GM23338 (cell line): ENCODE data around the gene PIRT. TPM values are rescaled to one million over a fixed set of nuclear protein-coding genes. Genes with fewer than 3 reads are reported as not detected.

ENCODE experiments used
- ATAC-seq: fragments of 200-7000 bp; cut with Tn5 transposase; 3 replicates; pipeline ENCODE4 v1.9.1; 2020
- DNase-seq: peaks from one replicate; pipeline ENCODE4 v3.0.0-alpha.2; 2015; ENCODE audit warnings: low spot score
- H2AFZ ChIP-seq: fragments of 200-600 bp; sonication (generic); 2 replicates; pipeline ENCODE4 v1.8.0; 2016; ENCODE audit warnings: antibody characterized with exemption, mild to moderate bottlenecking, moderate library complexity
- H3F3A ChIP-seq: fragments of 200-600 bp; sonication (generic); replicated peaks from 2 replicates; pipeline ENCODE4 v1.8.0; 2017; ENCODE audit warnings: antibody characterized with exemption, mixed run types, low read depth
- H3K27ac ChIP-seq: fragments of 200-600 bp; sonication (generic); 2 replicates; pipeline ENCODE4 v1.6.1; 2016; ENCODE audit warnings: low read depth
- H3K27me3 ChIP-seq: fragments of 200-600 bp; sonication (generic); 2 replicates; pipeline ENCODE4 v1.8.0; 2016; ENCODE audit warnings: mild to moderate bottlenecking, mixed run types, moderate library complexity; ENCODE audit not compliant: insufficient read depth
- H3K36me3 ChIP-seq: fragments of 200-600 bp; sonication (generic); 2 replicates; pipeline ENCODE4 v1.8.0; 2016; ENCODE audit warnings: mild to moderate bottlenecking; ENCODE audit not compliant: insufficient read depth
- H3K4me1 ChIP-seq: fragments of 200-600 bp; sonication (generic); 2 replicates; pipeline ENCODE4 v1.8.0; 2016; ENCODE audit warnings: mild to moderate bottlenecking, moderate library complexity; ENCODE audit not compliant: insufficient read depth
- H3K4me2 ChIP-seq: fragments of 200-600 bp; sonication (generic); 2 replicates; pipeline ENCODE4 v1.7.1; 2017; ENCODE audit warnings: mixed run types
- H3K4me3 ChIP-seq: fragments of 200-600 bp; sonication (generic); 2 replicates; pipeline ENCODE4 v1.6.1; 2016; ENCODE audit warnings: mixed run types
- H3K79me2 ChIP-seq: fragments of 200-600 bp; sonication (generic); replicated peaks from 2 replicates; pipeline ENCODE4 v1.8.0; 2017; ENCODE audit warnings: mild to moderate bottlenecking; ENCODE audit not compliant: insufficient read depth
- H3K9me2 ChIP-seq: fragments of 200-600 bp; sonication (generic); 2 replicates; pipeline ENCODE4 v1.8.0; 2017; ENCODE audit not compliant: insufficient read depth
- H4K20me1 ChIP-seq: fragments of 200-600 bp; sonication (generic); replicated peaks from 2 replicates; pipeline ENCODE4 v1.8.0; 2017; ENCODE audit warnings: mild to moderate bottlenecking; ENCODE audit not compliant: insufficient read depth
- H3K27ac Mint-ChIP-seq: 2 replicates; pipeline ENCODE4 v1.8.0; 2020; ENCODE audit warnings: inconsistent platforms, mild to moderate bottlenecking, moderate library complexity, mixed read lengths
- H3K27me3 Mint-ChIP-seq: 3 replicates; pipeline ENCODE4 v1.8.0; 2022; ENCODE audit warnings: low read depth, mild to moderate bottlenecking, moderate library complexity, mixed read lengths, inconsistent platforms; ENCODE audit not compliant: insufficient read depth, poor library complexity
- H3K36me3 Mint-ChIP-seq: 3 replicates; pipeline ENCODE4 v1.8.0; 2021; ENCODE audit warnings: low read depth, mild to moderate bottlenecking, inconsistent platforms, moderate library complexity, mixed read lengths
- H3K4me1 Mint-ChIP-seq: 3 replicates; pipeline ENCODE4 v1.8.0; 2020; ENCODE audit warnings: mild to moderate bottlenecking, inconsistent platforms, mixed read lengths
- H3K4me3 Mint-ChIP-seq: 3 replicates; pipeline ENCODE4 v1.8.0; 2021; ENCODE audit warnings: moderate library complexity, mild to moderate bottlenecking, inconsistent platforms, mixed read lengths
- H3K9me3 Mint-ChIP-seq: 3 replicates; pipeline ENCODE4 v1.8.0; 2020; ENCODE audit warnings: moderate library complexity, mild to moderate bottlenecking, inconsistent platforms, mixed read lengths
- CREB1 ChIP-seq: fragments of 250-450 bp; sonication (Bioruptor Pico); IDR thresholded peaks from 2 replicates; pipeline ENCODE4 v1.5.0; 2020; ENCODE audit warnings: low read depth, mild to moderate bottlenecking, moderate library complexity
- EZH2phosphoT487 ChIP-seq: fragments of 200-600 bp; sonication (generic); IDR thresholded peaks from one replicate; pipeline ENCODE4 v1.8.1; 2018; ENCODE audit warnings: antibody characterized with exemption; ENCODE audit not compliant: unreplicated experiment
- NANOG ChIP-seq: IDR thresholded peaks from 2 replicates; pipeline ENCODE4 v1.6.1; 2016; ENCODE audit warnings: antibody characterized with exemption, borderline replicate concordance
- POLR2AphosphoS5 ChIP-seq: IDR thresholded peaks from 2 replicates; pipeline ENCODE4 v1.6.1; 2016; ENCODE audit warnings: antibody characterized with exemption, low read depth
- STAT1 ChIP-seq: IDR thresholded peaks from one replicate; pipeline ENCODE4 v1.6.1; 2016; ENCODE audit warnings: antibody characterized with exemption; ENCODE audit not compliant: unreplicated experiment
- ZNF114 ChIP-seq: fragments of 250-450 bp; sonication (Bioruptor Pico); IDR thresholded peaks from 2 replicates; pipeline ENCODE4 v1.5.0; 2020; ENCODE audit warnings: mild to moderate bottlenecking, moderate library complexity
- ZNF331 ChIP-seq: fragments of 250-450 bp; sonication (Bioruptor Pico); IDR thresholded peaks from 2 replicates; pipeline ENCODE4 v1.5.0; 2020; ENCODE audit warnings: low read depth, mild to moderate bottlenecking, moderate library complexity
- polyA plus RNA-seq: library from polyadenylated mRNA; unstranded; fragments of >200 nt; fragmentation: Nextera tagmentation; extraction: Ambion mirVana; gene quantifications from 2 replicates; pipeline ENCODE4 v1.2.1, GENCODE V29; 2016
- total RNA-seq: library from RNA; depleted of rRNA; stranded (reverse); fragments of >200 nt; shearing (Covaris generic); gene quantifications from 2 replicates; pipeline ENCODE4 v1.2.3, GENCODE V29; 2014
- TF ChIP-seq, protein P1 (sequence below): IDR thresholded peaks from 2 replicates; pipeline ENCODE4 v1.6.1; 2016; ENCODE audit warnings: antibody characterized with exemption
- TF ChIP-seq, protein P2 (sequence below): IDR thresholded peaks from one replicate; pipeline ENCODE4 v1.6.1; 2018; ENCODE audit warnings: antibody characterized with exemption; ENCODE audit not compliant: unreplicated experiment

The PIRT gene
- total and polyA plus RNA-seq, 2 experiments from 2014 or later, result not detected

DNA sequence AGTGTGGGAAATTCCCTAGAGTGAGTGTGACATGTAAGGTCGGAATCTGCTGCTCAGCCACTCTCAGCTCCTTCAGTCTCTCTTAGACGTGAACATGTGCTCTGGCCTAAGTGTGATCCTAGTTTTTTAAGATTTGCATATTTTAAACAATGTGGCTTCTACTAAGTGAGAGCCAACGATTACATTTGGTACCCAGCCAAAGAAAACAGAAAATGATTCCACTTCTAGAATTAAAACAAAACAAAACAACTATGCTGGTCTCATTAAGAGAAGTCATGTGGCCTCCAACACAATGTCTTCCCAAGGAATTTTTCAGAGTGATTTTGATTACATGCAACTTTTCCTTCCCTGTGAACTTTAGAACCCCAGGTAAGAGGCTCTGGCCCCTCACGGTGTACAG lies 44.1 kb downstream of the PIRT start:
- H3K4me3 Mint-ChIP-seq, result no peak overlapping the region

DNA sequence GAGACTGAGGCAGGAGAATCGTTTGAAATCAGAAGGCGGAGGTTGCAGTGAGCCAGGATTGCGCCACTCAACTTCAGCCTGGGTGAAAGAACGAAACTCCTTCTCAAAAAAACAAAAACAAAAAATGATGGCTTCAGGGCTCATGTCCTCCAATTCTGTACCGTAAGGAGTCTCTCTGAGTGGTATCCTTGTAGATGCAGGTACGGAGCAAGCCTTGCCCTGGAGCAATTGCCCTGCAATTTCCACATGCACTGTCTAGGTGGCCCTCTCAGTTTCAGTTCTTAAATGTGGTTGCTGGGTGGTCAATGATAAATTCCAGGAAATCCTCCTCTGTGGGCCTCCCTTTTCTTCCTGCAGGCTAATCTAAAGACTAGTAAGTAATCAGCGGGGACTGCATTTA lies 44.6 kb downstream of the PIRT start:
- Mint-ChIP-seq H3K36me3 (no peaks in the 10 kb centered on the region), H3K27me3 (peaks cover 12% of the 10 kb centered on the region), H3K4me1 (peaks cover 27% of the 10 kb centered on the region), H3K9me3 (no peaks in the 10 kb centered on the region), H3K4me3 (no peak overlapping the region), H3K27ac (no peak overlapping the region)
- H2AFZ ChIP-seq, result no peak overlapping the region
- H3K27ac ChIP-seq, result no peak overlapping the region
- H3K36me3 ChIP-seq, result no peaks in the 10 kb centered on the region
- ATAC-seq (no peak), DNase-seq (no peak)
- H3K4me1 ChIP-seq, result peaks cover 10% of the 10 kb centered on the region; the same call in 1 of the 2 replicates
- H3K79me2 ChIP-seq, result no peaks in the 10 kb centered on the region
- H3F3A ChIP-seq, result no peaks in the 10 kb centered on the region
- H3K4me2 ChIP-seq, result no peak overlapping the region
- H3K27me3 ChIP-seq, result no peaks in the 10 kb centered on the region
- H3K4me3 ChIP-seq, result no peak overlapping the region
- 0 out of 2 replicates have a peak, but pooled peaks cover 3% of the 10 kb centered on the region for H3K9me2 ChIP-seq
- no peaks in the 10 kb centered on the region for H4K20me1 ChIP-seq
- no peak for TF ChIP-seq EZH2phosphoT487
- TF ChIP-seq CREB1 (CRISPR knock-in tag), result no peak
- no peak for TF ChIP-seq STAT1
- TF ChIP-seq, protein P1, sequence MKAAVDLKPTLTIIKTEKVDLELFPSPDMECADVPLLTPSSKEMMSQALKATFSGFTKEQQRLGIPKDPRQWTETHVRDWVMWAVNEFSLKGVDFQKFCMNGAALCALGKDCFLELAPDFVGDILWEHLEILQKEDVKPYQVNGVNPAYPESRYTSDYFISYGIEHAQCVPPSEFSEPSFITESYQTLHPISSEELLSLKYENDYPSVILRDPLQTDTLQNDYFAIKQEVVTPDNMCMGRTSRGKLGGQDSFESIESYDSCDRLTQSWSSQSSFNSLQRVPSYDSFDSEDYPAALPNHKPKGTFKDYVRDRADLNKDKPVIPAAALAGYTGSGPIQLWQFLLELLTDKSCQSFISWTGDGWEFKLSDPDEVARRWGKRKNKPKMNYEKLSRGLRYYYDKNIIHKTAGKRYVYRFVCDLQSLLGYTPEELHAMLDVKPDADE, result no peak
- no peak for TF ChIP-seq POLR2AphosphoS5
- no peak for TF ChIP-seq NANOG

More for the DNA sequence above, 44.1 kb downstream of the PIRT start:
- no peak for ATAC-seq
- Histone ChIP-seq H3K4me2 (no peak overlapping the region), H3K4me3 (no peak overlapping the region), H3K27me3 (no peaks in the 10 kb centered on the region), H3K79me2 (no peaks in the 10 kb centered on the region), H4K20me1 (no peaks in the 10 kb centered on the region), H3K36me3 (no peaks in the 10 kb centered on the region), H3K4me1 (peaks cover 9% of the 10 kb centered on the region; the same call in 1 of the 2 replicates), H3F3A (no peaks in the 10 kb centered on the region), H2AFZ (no peak overlapping the region; the same call in 1 of the 2 replicates), H3K9me2 (0 out of 2 replicates have a peak, but pooled peaks cover 3% of the 10 kb centered on the region), H3K27ac (no peak overlapping the region)
- no peak for DNase-seq
- H3K27ac Mint-ChIP-seq, result no peak overlapping the region
- peaks cover 24% of the 10 kb centered on the region for H3K4me1 Mint-ChIP-seq
- no peaks in the 10 kb centered on the region for H3K9me3 Mint-ChIP-seq
- peaks cover 12% of the 10 kb centered on the region for H3K27me3 Mint-ChIP-seq
- no peaks in the 10 kb centered on the region for H3K36me3 Mint-ChIP-seq
- TF ChIP-seq, protein P2, sequence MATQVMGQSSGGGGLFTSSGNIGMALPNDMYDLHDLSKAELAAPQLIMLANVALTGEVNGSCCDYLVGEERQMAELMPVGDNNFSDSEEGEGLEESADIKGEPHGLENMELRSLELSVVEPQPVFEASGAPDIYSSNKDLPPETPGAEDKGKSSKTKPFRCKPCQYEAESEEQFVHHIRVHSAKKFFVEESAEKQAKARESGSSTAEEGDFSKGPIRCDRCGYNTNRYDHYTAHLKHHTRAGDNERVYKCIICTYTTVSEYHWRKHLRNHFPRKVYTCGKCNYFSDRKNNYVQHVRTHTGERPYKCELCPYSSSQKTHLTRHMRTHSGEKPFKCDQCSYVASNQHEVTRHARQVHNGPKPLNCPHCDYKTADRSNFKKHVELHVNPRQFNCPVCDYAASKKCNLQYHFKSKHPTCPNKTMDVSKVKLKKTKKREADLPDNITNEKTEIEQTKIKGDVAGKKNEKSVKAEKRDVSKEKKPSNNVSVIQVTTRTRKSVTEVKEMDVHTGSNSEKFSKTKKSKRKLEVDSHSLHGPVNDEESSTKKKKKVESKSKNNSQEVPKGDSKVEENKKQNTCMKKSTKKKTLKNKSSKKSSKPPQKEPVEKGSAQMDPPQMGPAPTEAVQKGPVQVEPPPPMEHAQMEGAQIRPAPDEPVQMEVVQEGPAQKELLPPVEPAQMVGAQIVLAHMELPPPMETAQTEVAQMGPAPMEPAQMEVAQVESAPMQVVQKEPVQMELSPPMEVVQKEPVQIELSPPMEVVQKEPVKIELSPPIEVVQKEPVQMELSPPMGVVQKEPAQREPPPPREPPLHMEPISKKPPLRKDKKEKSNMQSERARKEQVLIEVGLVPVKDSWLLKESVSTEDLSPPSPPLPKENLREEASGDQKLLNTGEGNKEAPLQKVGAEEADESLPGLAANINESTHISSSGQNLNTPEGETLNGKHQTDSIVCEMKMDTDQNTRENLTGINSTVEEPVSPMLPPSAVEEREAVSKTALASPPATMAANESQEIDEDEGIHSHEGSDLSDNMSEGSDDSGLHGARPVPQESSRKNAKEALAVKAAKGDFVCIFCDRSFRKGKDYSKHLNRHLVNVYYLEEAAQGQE, result no peak
- TF ChIP-seq, protein P1, result no peak
- TF ChIP-seq ZNF331 (CRISPR knock-in tag) (no peak), NANOG (no peak), ZNF114 (CRISPR knock-in tag) (no peak)
